Fibroblast of lung (primary cell): Measurements from ENCODE around the gene ARRB1. TPM values are rescaled to one million over a fixed set of nuclear protein-coding genes. Genes with fewer than 3 reads are reported as not detected.

Source experiments
- DNase-seq, 2 donors: peaks; one replicate each; pipeline versions ENCODE4 v3.0.0 to v3.0.0-alpha.2; 2010; ENCODE audit warnings: low read depth in 2 of 2
- H2AFZ ChIP-seq: 2 replicates; pipeline ENCODE4 v1.5.1; 2012; ENCODE audit warnings: low read length, control low read depth, inconsistent platforms
- H3K27ac ChIP-seq: 2 replicates; pipeline ENCODE4 v1.5.1; 2011; ENCODE audit warnings: low read length, control low read depth; ENCODE audit not compliant: insufficient read depth
- H3K27me3 ChIP-seq: 2 replicates; pipeline ENCODE4 v1.5.1; 2011; ENCODE audit warnings: mild to moderate bottlenecking, low read length; ENCODE audit not compliant: control insufficient read depth, insufficient read depth
- H3K36me3 ChIP-seq: 2 replicates; pipeline ENCODE4 v1.5.1; 2011; ENCODE audit warnings: low read length; ENCODE audit not compliant: control insufficient read depth, insufficient read depth
- H3K4me1 ChIP-seq: 2 replicates; pipeline ENCODE4 v1.5.1; 2011; ENCODE audit warnings: low read length; ENCODE audit not compliant: control insufficient read depth, insufficient read depth; ENCODE audit errors: extremely low read depth
- H3K4me2 ChIP-seq: 2 replicates; pipeline ENCODE4 v1.5.1; 2011; ENCODE audit warnings: low read length, control low read depth; ENCODE audit not compliant: insufficient read depth; ENCODE audit errors: extremely low read depth
- H3K4me3 ChIP-seq, 4 experiments: fragments of 200-600 bp in 1 of 4; sonication (generic) in 1 of 4; replicated peaks in 1 of 4; 2 replicates each; pipeline ENCODE4 v1.5.1; 2011 to 2016; ENCODE audit warnings: low read length in 4 of 4, low read depth in 3 of 4, mild to moderate bottlenecking in 3 of 4, control low read depth in 2 of 4, inconsistent platforms in 1 of 4, mixed read lengths in 1 of 4; ENCODE audit not compliant: insufficient read depth in 1 of 4; ENCODE audit errors: control extremely low read depth in 1 of 4
- H3K79me2 ChIP-seq: 2 replicates; pipeline ENCODE4 v1.5.1; 2012; ENCODE audit warnings: mild to moderate bottlenecking, low read length, inconsistent platforms; ENCODE audit not compliant: control insufficient read depth, insufficient read depth
- H3K9ac ChIP-seq: 2 replicates; pipeline ENCODE4 v1.5.1; 2011; ENCODE audit warnings: mild to moderate bottlenecking, low read length, control low read depth; ENCODE audit not compliant: insufficient read depth
- H3K9me3 ChIP-seq: 2 replicates; pipeline ENCODE4 v1.5.1; 2012; ENCODE audit warnings: low read depth, low read length; ENCODE audit not compliant: control insufficient read depth, insufficient read depth
- H4K20me1 ChIP-seq: 2 replicates; pipeline ENCODE4 v1.5.1; 2011; ENCODE audit warnings: low read length; ENCODE audit not compliant: control insufficient read depth, insufficient read depth; ENCODE audit errors: extremely low read depth
- EZH2 ChIP-seq: IDR thresholded peaks from 2 replicates; pipeline ENCODE4 v1.5.1; 2012; ENCODE audit warnings: low read length, control low read depth, mild to moderate bottlenecking; ENCODE audit errors: missing control alignments
- polyA plus RNA-seq, 2 donors: library from polyadenylated mRNA; depleted of rRNA in 1 of 2; stranded (reverse) in 1 of 2; unstranded in 1 of 2; fragments of >200 nt; gene quantifications; 2 replicates each; pipeline ENCODE4 v1.2.1, GENCODE V29; 2011 to 2012; ENCODE audit warnings: missing spikeins in 1 of 2
- total RNA-seq: library from RNA; depleted of rRNA; stranded (reverse); fragments of >200 nt; gene quantifications from 2 replicates; pipeline ENCODE4 v1.2.1, GENCODE V29; 2014
- TF ChIP-seq, protein P1 (sequence below), 2 donors: IDR thresholded peaks in 1 of 2; conservative IDR thresholded peaks in 1 of 2; 1 replicate in 1 of 2; 2 replicates in 1 of 2; pipeline ENCODE4 v1.5.1; 2011 to 2012; ENCODE audit warnings: low read length in 2 of 2, control low read depth in 1 of 2, inconsistent platforms in 1 of 2, low read depth in 1 of 2, mild to moderate bottlenecking in 1 of 2

ARRB1 gene
- total and polyA plus RNA-seq, 2 donors (not counting 1 experiment from before 2014, with no cell fraction given) = 4.3 to 18.9 TPM

GRCh38 chr11:75249704-75250103 lies 101.8 kb downstream of the ARRB1 start:
- Histone ChIP-seq H3K4me2 (no peak overlapping the region), H3K27me3 (peaks cover 6% of the 10 kb centered on the region), H4K20me1 (no peaks in the 10 kb centered on the region), H2AFZ (no peak overlapping the region), H3K79me2 (no peaks in the 10 kb centered on the region), H3K4me1 (no peaks in the 10 kb centered on the region), H3K27ac (no peak overlapping the region), H3K36me3 (no peaks in the 10 kb centered on the region), H3K9ac (no peak overlapping the region), H3K4me3 (no peak overlapping the region), H3K9me3 (no peaks in the 10 kb centered on the region)
- TF ChIP-seq, protein P1, sequence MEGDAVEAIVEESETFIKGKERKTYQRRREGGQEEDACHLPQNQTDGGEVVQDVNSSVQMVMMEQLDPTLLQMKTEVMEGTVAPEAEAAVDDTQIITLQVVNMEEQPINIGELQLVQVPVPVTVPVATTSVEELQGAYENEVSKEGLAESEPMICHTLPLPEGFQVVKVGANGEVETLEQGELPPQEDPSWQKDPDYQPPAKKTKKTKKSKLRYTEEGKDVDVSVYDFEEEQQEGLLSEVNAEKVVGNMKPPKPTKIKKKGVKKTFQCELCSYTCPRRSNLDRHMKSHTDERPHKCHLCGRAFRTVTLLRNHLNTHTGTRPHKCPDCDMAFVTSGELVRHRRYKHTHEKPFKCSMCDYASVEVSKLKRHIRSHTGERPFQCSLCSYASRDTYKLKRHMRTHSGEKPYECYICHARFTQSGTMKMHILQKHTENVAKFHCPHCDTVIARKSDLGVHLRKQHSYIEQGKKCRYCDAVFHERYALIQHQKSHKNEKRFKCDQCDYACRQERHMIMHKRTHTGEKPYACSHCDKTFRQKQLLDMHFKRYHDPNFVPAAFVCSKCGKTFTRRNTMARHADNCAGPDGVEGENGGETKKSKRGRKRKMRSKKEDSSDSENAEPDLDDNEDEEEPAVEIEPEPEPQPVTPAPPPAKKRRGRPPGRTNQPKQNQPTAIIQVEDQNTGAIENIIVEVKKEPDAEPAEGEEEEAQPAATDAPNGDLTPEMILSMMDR (conservative IDR thresholded peaks at IDR 0.05 in 1 of 2, IDR thresholded peaks at IDR 0.05 in 1 of 2; ENCODE audit: low read depth in 1 of 2, low read length in 2 of 2) = no peak
- TF ChIP-seq EZH2 = no peak
- no peak for DNase-seq

DNA sequence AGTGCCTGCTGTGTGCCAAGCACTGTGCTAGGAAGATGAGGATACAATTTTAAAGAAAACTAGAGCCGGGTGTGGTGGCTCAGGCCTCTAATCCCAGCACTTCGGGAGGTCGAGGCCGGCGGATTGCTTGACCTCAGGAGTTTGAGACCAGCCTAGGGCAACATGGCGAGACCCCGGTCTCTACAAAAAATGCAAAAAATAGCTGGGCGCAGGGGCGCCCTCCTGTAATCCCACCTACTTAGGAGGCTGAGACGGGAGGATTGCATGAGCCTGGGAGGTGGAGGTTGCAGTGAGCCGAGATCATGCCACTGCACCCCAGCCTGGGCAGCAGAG lies 102.6 kb downstream of the ARRB1 start:
- Histone ChIP-seq H3K4me2 (no peak overlapping the region), H3K4me3 (no peak overlapping the region), H3K27ac (no peak overlapping the region), H3K9ac (no peak overlapping the region), H2AFZ (no peak overlapping the region), H3K27me3 (peaks cover 11% of the 10 kb centered on the region), H3K79me2 (no peaks in the 10 kb centered on the region), H4K20me1 (no peaks in the 10 kb centered on the region), H3K36me3 (no peaks in the 10 kb centered on the region), H3K4me1 (no peaks in the 10 kb centered on the region), H3K9me3 (no peaks in the 10 kb centered on the region)
- no peak for DNase-seq
- TF ChIP-seq, protein P1 (conservative IDR thresholded peaks at IDR 0.05 in 1 of 2, IDR thresholded peaks at IDR 0.05 in 1 of 2; ENCODE audit: low read depth in 1 of 2, low read length in 2 of 2) = no peak
- TF ChIP-seq EZH2 = no peak

DNA sequence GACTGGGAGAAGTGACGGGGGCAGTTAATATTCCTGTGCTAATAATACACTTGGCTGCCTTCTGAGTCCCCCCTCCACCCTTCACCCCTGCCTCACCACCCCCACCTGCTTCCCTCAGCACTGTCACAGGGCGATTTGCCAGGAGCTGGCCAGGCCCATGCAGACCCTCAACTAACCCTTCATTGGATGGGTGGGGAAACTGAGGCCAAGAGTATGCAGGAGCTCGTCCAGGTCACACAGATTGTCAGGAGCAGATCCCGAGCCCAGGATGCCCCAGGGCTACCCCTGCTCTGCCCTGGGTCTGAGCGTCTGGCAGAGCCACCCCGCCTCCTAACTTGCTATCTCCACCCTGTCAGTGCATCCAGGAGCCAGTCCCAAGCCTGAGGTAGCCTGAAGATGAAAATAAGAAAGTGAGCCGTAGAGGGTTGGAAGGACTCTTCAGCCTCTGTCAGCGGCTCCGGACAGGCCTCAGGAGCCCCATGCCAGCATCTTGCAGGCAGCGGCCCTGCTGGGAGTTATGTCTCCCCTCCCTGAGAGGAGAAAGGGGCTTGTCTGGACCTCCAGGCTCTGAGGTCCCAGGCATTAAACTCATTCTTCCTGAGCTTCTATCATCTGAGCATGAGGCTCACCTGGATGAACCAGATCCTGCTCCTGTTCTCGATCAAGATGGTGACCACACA lies 104.7 kb downstream of the ARRB1 start:
- no peaks in the 10 kb centered on the region for H3K9me3 ChIP-seq
- no peak overlapping the region for H2AFZ ChIP-seq
- peaks cover 20% of the 10 kb centered on the region for H3K27me3 ChIP-seq
- TF ChIP-seq, protein P1 (conservative IDR thresholded peaks at IDR 0.05 in 1 of 2, IDR thresholded peaks at IDR 0.05 in 1 of 2; ENCODE audit: low read depth in 1 of 2, low read length in 2 of 2) = no peak
- no peak for TF ChIP-seq EZH2
- H3K27ac ChIP-seq = no peak overlapping the region
- H3K9ac ChIP-seq = no peak overlapping the region
- no peaks in the 10 kb centered on the region for H4K20me1 ChIP-seq
- DNase-seq = no peak
- H3K36me3 ChIP-seq = no peaks in the 10 kb centered on the region
- no peak overlapping the region for H3K4me2 ChIP-seq
- H3K79me2 ChIP-seq = no peaks in the 10 kb centered on the region
- H3K4me1 ChIP-seq = no peaks in the 10 kb centered on the region
- no peak overlapping the region for H3K4me3 ChIP-seq
